GM10266 (cell line): ENCODE data around the gene ST8SIA3.
"Not testable (repeated sequence)": the region's sequence is repeated elsewhere in the genome, so short reads cannot be mapped to it uniquely, and the experiment has no call there.

Experiments used
- DNase-seq: peaks from one replicate; pipeline ENCODE4 v3.0.0; 2012; ENCODE audit errors: extremely low spot score
- CTCF ChIP-seq: IDR thresholded peaks from 2 replicates; pipeline ENCODE4 v1.5.1; 2012; ENCODE audit warnings: mild to moderate bottlenecking, low read depth; ENCODE audit not compliant: control insufficient read depth, insufficient read depth; ENCODE audit errors: missing control alignments

ST8SIA3 gene

DNA sequence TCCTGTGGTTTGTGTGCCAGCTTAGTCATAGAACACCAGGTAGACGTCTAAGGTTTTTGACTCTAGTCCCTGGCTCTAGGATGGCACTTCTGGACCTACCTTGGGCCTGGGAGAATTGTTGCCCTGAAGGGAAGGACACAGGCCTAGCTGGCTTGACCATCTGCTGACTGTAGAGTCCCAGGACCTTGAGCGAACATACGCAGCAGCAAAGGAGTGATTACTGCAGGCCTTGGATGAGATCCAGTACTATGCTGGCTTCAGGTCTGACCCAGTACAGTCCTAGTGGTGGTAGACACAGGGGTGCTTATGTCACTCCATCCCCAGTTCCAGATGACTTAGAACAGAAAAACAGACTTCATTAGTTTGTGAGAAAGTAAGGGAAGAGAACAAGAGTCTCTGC is 37.7 kb downstream of the ST8SIA3 start:
- no peak for DNase-seq
- no peak for TF ChIP-seq CTCF

- DNase-seq = not testable (repeated sequence)
Observed at GRCh38 chr18:57394749-57395148, 42.4 kb downstream of the ST8SIA3 start.

- not testable (repeated sequence) for DNase-seq
Observed at GRCh38 chr18:57396831-57397230, 44.5 kb downstream of the ST8SIA3 start.

DNA sequence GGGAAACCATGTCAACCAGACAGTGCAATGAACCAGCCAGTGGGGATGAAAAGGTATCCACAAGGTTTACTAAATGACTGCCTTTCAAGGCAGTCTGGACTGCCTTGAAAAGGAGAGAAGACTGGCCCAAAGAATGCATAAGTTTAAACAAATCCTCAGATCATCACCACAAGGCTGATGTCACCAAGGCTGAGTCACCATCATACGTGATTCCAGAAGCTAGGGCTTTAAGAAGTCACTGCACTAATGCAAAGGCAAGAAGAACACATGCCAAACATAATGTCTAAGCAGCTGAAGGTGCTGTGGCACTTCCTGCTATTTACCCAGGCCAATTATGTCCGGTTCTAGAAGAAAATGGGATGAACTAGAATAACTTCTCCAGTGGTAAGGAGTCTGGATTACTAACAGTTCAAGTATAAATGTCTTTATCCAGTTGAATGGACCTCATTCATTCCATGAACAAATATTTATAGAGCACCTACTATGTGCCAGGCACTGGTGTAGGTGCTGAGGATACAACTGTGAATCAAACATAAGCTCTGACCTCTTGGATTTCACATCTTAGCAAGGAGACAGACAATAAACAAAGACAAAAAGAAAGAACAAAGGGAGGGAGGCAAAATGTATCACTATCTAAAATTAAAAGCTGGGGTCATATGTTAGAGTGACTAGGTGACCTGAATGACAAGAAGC is 45.2 kb downstream of the ST8SIA3 start:
- no peak for DNase-seq
- no peak for TF ChIP-seq CTCF

- no peak for TF ChIP-seq CTCF
- DNase-seq = no peak
Observed at GRCh38 chr18:57404345-57404744, 52.0 kb downstream of the ST8SIA3 start.

DNA sequence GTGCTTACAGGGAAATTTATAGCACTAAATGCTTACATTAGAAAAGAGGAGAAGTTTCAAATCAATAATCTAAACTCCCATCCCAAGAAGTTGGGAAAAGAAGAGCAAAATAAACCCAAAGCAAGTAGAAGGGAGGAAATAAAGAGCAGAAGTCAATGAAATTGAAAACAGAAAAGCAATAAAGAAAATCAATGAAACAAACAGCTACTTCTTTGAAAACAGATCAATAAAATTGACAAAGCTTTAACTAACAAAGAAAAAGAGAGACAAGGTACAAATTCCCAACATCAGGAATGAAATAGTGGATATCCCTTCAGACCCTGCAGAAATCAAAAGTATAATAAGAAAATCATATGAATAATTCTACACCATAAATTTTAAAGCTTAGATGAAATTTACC is 57.3 kb downstream of the ST8SIA3 start:
- DNase-seq = no peak
- TF ChIP-seq CTCF = no peak

- DNase-seq = no peak
- no peak for TF ChIP-seq CTCF
Observed at GRCh38 chr18:57410749-57411148, 58.4 kb downstream of the ST8SIA3 start.

DNA sequence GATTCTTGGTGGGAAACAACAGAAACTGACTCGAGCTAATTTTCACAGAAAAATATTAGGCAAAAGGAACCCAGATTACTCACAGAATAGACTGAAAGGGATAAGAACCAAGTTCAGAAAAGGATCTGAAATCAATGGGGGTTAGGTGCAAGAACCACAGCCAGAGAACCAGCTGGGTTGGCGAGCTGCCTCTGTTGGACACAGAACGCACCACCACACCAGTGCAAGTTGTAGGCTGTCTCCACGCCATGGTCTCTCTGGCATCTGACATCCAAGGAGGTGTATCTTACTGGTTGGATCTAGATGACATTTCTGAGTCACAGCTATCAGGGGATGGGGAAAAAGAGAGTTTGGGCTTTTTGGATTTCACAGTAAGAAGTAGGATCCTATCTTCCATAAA is 64.2 kb downstream of the ST8SIA3 start:
- TF ChIP-seq CTCF = no peak
- no peak for DNase-seq
